Stimulated activated CD4-positive, alpha-beta T cell treated with anti-CD3 and anti-CD28 coated beads, Interleukin-12 subunit alpha, Interleukin-12 subunit beta, amount 100 ng/mL, for 24 hours (primary cell): ENCODE results near the gene NPFFR1.
A peak's percentile ranks its signal among the peaks of the same experiment; 100 is the strongest.
"Not testable (repeated sequence)": the region's sequence is repeated elsewhere in the genome, so short reads cannot be mapped to it uniquely, and the experiment has no call there.

ENCODE experiments used
- DNase-seq, 2 experiments: peaks; one replicate each; pipeline ENCODE4 v3.0.0-alpha.2; 2020; ENCODE audit warnings: low read depth in 2 of 2

NPFFR1 gene

GRCh38 chr10:70255329-70256299 lies 28.2 kb downstream of the NPFFR1 start:
- no peak for DNase-seq

- DNase-seq: no peak
Observed at GRCh38 chr10:70254778-70255328, 29.0 kb downstream of the NPFFR1 start.

GRCh38 chr10:70253878-70254765 lies 29.7 kb downstream of the NPFFR1 start:
- no peak for DNase-seq

GRCh38 chr10:70250961-70251680 lies 32.7 kb downstream of the NPFFR1 start:
- DNase-seq: no peak

- DNase-seq: no peak
Observed at GRCh38 chr10:70247360-70247759, 36.4 kb downstream of the NPFFR1 start.

GRCh38 chr10:70241081-70241480 lies 42.7 kb downstream of the NPFFR1 start:
- DNase-seq: no peak

GRCh38 chr10:70239986-70240385 lies 43.8 kb downstream of the NPFFR1 start:
- DNase-seq: not testable (repeated sequence)

GRCh38 chr10:70239077-70239976 lies 44.5 kb downstream of the NPFFR1 start:
- not testable (repeated sequence) for DNase-seq

GRCh38 chr10:70237958-70238536 lies 45.8 kb downstream of the NPFFR1 start:
- DNase-seq: not testable (repeated sequence)

GRCh38 chr10:70234668-70235447 lies 48.9 kb downstream of the NPFFR1 start:
- DNase-seq: no peak

GRCh38 chr10:70233939-70234300 lies 49.9 kb downstream of the NPFFR1 start:
- no peak for DNase-seq

- peak; percentile 97 to 98 for DNase-seq
Observed at GRCh38 chr10:70233109-70233938, 50.5 kb downstream of the NPFFR1 start, which contains the start of gene PPA1. TSS of gene PPA1 (minus strand) at chr10:70233429. CDS start at chr10:70233327, 102 bp downstream.

GRCh38 chr10:70232859-70233108 lies 51.0 kb downstream of the NPFFR1 start:
- DNase-seq: no peak

- DNase-seq: no peak
Observed at GRCh38 chr10:70232155-70232858, 51.5 kb downstream of the NPFFR1 start.

- no peak for DNase-seq
Observed at GRCh38 chr10:70228491-70228890, 55.3 kb downstream of the NPFFR1 start.

GRCh38 chr10:70227548-70228320 lies 56.1 kb downstream of the NPFFR1 start:
- DNase-seq: no peak

GRCh38 chr10:70223728-70224127 lies 60.1 kb downstream of the NPFFR1 start:
- DNase-seq: no peak
